SW 1271 (cell line): ENCODE measurements around the gene MRGPRD.
A peak's percentile ranks its signal among the peaks of the same experiment; 100 is the strongest.

Experiments
- DNase-seq, 2 experiments: peaks; one replicate each; lab custom pipeline; 2025; lab: John Stamatoyannopoulos, UW

Gene MRGPRD, protein sequence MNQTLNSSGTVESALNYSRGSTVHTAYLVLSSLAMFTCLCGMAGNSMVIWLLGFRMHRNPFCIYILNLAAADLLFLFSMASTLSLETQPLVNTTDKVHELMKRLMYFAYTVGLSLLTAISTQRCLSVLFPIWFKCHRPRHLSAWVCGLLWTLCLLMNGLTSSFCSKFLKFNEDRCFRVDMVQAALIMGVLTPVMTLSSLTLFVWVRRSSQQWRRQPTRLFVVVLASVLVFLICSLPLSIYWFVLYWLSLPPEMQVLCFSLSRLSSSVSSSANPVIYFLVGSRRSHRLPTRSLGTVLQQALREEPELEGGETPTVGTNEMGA

DNA sequence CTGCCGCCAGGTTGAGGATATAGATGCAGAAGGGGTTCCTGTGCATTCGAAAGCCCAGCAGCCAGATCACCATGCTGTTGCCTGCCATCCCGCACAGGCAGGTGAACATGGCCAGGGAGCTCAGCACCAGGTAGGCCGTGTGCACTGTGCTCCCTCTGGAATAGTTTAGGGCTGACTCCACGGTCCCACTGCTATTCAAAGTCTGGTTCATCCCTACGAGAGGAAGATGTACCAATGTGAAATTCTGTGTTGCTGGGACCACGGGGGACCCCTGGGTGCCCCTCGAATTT, at the start of gene MRGPRD:
MRGPRD (minus strand) TSS at position 211 of the 290 bp plus-strand sequence; CDS start at position 211, 0 bp downstream.
- DNase-seq = no peak

GRCh38 chr11:69030301-69030700, 49.5 kb upstream of the MRGPRD start:
- no peak for DNase-seq

GRCh38 chr11:69027704-69028372, 47.1 kb upstream of the MRGPRD start:
- DNase-seq = no peak

DNA sequence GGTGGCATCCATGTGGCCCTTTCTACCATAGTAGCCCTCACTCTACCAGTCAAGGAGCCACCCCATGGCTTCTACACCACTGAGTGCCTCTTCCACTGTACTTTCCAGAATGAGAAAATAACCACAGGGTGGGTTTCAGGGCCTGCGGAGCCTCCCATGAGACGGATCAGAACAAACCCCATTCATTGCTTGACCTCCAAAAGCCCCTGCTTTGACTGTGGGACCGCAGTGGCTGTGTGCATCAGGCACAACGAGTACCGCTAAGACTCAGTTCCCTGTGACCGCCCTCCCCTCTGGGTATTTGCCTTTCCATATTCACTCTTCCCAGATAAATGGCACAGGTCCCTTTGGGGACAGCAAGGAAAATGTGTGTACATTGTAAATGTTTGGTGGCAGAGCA, 43.7 kb upstream of the MRGPRD start:
- DNase-seq = no peak

DNA sequence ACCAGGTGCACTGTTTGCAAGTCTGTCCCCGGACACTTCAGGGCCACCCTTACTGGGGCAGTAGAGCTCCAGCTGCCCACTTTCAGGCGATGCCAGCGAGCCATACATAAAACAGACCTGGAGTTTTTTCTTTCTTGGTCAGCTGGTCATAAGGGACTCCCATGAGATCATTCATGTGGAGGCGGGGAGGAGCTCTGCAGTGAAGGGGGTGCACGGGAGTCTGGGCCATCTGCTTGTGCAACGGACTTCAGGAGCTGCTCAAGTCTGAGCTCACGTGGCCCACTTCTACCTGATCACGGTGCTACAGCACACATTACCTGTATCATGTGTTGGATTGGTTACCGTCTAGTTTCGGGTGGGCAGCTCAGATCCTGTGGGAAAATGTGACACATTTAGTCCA, 41.5 kb upstream of the MRGPRD start:
- no peak for DNase-seq

DNA sequence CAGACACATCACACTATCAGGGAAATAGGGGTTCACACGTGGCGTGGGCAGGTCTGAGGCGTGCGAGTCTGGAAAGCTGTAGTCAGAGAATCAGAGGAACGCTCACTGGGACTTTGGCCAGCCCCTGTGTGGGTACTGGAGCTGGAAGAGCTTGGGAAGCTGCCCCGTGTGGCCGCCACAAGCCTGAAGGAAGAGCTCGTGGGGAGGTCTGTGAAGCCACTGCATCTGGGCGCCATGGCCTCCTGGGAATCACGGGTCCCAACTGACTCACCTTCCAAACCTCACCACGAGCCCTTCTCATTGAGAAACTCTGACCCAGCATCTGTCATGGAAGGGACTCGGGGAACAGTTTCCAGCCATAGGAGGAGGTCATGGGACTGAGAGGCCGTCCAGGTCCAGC, 38.1 kb upstream of the MRGPRD start:
- no peak for DNase-seq

DNA sequence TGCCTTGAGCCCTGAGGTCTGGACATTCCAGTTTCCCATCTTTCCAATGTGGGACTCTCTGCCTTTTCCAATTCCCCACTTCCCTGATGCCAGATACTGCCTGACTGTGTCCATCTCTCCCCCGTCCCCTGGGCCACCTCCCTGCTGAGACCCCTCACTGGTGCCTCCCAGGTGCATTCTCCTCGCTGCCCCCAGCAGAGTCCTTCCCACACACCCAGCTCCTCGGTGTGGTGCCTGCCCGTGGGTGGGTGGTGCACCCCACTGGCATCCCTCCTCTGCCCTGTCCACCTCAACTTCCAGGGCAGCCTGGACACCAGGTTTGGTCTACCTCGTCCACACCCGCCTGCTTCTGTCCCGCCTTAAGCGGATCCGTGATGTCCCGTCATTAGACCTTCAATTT, 37.2 kb upstream of the MRGPRD start:
- no peak for DNase-seq

- no peak for DNase-seq
These were observed 34.2 kb upstream of the MRGPRD start for GRCh38 chr11:69014898-69015549.

DNA sequence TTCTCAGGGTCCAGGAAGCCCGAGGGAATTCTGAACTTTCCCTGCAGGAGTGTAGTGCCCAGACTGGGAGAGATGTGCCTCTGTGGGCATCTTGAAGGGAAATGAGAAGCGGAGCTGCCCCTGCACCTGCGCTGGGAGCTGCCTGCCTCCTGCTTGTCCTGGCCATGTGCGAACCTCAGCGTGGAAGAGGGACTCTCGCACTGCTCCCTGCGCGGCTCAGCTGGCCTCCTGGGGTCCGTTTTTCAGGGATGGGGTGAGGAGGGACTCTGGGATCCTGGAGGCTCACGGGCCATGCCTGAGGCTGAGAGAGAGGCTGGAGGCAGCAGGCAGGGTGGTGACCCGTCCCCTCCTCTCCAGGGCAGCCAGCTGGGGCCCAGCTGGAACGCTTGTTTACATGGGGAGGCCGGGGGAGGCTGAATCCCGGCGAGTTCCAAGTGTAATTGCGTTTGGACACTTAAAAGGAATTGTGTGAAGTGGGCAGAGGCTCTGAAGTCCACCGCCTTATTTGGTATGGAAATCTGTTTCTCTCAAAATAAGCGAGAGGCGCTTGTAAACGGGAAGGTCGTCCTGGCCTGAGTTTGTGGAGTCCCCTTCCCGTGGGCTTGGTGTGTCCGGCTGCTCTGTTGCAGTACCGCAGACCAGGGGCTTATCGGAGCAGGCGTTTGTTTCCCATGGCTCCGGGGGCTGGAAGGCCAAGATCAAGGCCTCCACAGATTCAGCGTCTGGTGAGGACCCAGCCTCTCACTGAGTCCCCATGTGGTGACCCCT, 33.5 kb upstream of the MRGPRD start:
- no peak for DNase-seq

GRCh38 chr11:69013009-69013951, 32.5 kb upstream of the MRGPRD start, which contains the start of gene MRGPRF:
MRGPRF (minus strand) TSS chr11:69013246; CDS start chr11:69009901, 3,345 bp downstream.
- peak in 1 of 2 experiments; percentile 11 for DNase-seq

DNA sequence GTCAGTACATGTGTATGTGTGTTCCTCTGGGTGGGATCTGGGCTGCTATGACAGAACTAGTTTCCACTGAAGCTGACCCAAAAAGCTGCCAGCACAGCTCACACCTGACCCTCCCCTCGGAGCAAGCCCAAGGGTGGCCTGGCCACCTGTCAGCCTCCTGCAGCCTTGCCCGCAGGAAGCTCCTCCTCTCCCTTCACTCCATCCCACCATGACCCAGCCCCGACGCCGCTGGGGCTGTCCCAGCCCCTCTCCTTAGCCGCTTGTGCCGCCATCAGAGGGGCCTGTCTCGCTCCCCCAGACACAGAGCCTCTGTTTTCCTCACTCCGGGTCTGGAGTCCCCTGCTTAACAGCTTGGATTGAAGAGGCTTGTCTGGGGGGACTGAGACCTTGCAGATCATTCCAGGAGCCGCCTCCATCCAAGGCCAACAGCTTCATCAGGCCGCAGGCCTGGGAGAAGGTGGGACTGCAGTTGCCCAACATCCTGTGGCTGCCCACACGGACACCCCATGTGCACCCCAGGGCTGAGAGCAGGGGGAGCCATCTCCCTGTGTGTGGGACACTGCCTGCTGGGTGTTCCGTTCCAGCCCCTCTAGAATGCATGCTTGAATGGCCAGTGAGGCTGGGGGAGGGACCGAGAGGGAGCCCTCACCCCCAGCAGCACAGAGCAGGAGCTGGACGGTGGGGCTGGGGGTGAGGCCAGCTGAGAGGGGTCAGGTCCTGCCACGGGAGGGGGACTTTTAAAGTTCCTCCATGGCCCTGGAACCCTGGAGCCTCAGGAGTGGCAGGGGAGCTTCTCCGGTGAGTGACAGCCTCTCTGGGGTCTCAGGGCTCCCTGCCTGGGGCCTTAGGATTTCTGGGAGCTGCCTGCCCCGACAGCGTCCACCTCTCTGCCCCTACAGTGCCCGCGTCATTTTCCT, 31.6 kb upstream of the MRGPRD start:
- no peak for DNase-seq

DNA sequence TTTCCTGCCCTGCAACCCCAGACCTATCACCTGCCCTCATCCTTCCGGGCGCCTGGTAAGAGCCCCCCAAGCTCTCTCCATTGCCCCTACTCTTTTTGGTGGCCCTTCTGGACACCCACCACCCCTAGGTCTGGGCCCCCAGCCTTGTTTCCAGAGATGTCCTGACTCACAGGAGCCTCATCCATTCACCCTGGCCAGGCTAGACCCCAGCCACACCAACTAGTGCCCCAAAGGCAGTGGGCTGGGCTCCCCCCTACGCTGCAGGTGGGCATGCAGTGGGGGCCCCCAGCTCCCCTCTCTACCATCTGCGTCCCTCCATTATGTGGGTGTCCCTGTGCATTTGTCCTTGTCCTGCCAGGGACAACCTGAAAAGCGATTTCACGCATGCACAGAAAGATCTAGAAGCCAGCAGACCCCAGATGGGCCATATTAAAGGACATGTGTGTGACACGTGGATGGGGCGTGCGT, 30.9 kb upstream of the MRGPRD start:
- no peak for DNase-seq

DNA sequence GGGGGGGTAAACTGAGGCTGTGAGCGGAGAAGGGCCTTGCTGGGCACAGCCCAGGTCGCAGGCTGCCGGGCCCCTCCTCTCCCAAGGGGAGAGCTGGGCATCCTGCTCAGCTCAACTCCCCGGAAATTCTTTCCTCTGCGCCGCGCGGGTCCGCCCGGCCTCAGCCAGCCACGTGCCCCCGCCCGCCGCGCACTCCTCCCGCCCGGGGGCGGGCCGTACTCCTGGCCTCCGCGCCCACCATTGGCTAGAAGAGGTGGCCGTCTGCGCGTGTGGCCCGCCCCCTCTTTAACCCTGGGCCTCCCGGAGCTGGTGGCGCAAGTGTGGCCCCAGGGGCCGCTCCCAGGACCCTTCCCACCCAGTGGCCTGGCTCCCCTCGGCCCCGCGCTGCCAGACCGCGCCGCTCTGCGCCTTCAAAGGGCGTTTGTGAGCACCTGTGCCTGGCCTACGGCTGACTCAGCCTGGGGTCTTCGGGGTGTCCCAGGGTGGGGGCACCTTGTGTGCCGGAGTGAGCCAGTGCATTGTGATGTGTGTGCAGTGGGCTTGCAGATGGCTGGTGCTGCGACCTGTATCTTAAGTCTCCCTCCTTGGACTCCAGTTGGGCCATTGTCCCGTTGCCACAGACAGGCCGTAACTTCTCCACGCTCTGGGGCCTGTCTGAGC, 30.3 kb upstream of the MRGPRD start:
- peak in 1 of 2 experiments; percentile 19 for DNase-seq

DNA sequence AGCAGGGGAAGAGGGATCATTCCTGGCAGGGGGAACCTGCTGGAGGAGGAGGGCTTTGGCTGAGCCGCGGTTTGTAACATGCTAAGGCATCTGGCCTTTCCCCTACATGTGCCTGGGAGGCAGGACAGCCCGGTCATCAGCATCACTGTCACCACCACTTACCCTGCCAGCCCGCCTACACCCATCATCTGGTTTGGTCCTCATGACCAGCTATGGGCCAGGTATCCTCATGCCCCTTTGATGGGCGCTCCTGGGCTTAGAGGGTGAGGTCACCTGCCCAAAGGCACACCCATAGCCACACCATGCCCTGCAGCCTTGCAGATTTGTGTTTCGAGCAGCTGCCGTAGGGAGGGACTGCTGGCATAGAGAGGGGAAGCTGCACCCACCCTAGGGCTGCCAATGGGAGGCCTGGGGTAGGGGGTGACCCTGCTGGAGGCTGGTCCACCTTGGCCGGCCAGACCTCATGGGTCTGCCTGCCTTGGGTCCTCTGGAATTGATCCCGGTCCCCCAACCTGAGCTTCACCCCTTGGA, 29.6 kb upstream of the MRGPRD start:
- no peak for DNase-seq

GRCh38 chr11:69009441-69010211, 28.8 kb upstream of the MRGPRD start:
- no peak for DNase-seq

DNA sequence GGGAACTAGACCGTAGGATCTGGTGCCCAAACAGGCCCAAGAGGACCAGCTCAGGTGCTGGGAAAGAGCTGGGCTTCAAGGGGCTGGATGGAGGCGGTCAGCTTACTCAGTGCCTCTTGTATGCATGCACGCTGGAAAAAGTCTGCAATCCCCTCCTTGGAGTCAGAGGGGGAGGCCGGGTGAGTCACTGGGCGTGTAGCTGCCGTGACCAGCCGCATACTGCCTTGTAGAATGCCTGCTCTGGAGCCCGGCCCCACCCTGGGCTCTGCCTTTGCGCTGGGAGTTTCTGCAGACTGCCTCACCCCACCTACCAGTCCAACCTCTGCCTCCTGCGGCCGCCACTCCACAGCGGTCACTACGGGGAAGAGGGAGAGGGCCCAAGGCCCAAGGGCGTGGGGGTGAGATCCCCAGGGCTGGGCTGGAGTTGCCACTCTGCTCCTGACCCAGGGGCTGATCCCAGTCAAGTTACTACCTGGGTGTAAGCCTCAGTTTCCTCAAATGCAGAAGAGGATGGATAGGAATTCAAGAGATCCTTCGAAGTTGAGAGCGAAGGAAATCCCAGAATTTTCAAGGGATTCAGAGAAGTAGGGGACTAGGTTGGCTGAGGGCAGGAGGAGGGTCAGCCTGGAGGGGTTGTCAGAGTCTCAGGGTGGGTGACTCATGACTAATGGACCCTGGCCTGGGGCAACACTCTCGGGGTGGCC, 28.1 kb upstream of the MRGPRD start:
- DNase-seq = peak; percentile 57 to 77

DNA sequence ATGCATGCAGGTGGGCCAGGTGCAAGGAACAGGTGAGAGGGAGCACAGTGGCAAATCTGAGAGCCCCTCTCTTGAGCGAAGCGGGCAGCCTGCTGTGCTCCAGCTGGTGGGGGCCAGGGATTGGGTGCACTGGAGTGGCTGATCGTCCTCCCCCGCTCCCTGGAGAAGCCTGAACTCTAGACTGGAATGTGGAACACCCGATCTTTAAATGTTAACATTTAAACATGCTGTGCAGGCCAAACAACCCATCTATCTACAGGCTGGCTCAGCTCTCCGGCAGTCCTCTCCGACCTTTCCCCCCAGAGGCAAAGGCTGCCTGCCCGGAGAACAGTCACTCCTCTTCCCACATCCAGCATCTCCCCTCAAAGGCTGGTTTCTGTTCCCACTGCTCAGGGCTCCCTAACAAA, 27.2 kb upstream of the MRGPRD start:
- DNase-seq = no peak

GRCh38 chr11:69006816-69007215, 26.0 kb upstream of the MRGPRD start:
- no peak for DNase-seq
